Measurements from ENCODE around the gene SYT1. TPM values are rescaled to one million over a fixed set of nuclear protein-coding genes. Genes with fewer than 3 reads are reported as not detected.

Gene SYT1
- total RNA-seq, 2 donors from 2014 or later: 6.1 to 11.5 TPM

DNA sequence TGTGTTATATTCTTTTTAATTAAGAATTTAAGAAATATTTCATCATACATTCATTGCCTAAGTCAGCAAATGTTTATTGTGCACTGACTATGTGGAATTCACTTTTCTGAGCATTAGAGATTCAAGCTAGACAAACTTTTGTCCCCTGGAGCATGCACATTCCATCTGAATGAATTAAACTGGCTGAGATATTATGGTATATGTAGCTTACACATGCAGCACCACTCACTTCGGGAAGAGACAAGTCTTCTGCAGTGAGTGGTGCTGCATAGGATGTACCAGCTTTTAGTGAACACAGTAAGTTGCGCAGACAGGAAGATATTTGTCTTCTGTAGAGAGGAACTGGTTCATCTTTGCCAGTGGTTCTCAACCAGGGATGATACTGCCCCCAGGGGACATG is 318.4 kb downstream of the SYT1 start:
- H3K27ac ChIP-seq: no peak overlapping the region
- H3K4me3 ChIP-seq: no peak overlapping the region
- TF ChIP-seq, protein P1, sequence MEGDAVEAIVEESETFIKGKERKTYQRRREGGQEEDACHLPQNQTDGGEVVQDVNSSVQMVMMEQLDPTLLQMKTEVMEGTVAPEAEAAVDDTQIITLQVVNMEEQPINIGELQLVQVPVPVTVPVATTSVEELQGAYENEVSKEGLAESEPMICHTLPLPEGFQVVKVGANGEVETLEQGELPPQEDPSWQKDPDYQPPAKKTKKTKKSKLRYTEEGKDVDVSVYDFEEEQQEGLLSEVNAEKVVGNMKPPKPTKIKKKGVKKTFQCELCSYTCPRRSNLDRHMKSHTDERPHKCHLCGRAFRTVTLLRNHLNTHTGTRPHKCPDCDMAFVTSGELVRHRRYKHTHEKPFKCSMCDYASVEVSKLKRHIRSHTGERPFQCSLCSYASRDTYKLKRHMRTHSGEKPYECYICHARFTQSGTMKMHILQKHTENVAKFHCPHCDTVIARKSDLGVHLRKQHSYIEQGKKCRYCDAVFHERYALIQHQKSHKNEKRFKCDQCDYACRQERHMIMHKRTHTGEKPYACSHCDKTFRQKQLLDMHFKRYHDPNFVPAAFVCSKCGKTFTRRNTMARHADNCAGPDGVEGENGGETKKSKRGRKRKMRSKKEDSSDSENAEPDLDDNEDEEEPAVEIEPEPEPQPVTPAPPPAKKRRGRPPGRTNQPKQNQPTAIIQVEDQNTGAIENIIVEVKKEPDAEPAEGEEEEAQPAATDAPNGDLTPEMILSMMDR (IDR thresholded peaks at IDR 0.05): no peak
- TF ChIP-seq POLR2AphosphoS5 (IDR thresholded peaks at IDR 0.05) (no peak), POLR2A (IDR thresholded peaks at IDR 0.05) (no peak)
- H3K4me1 ChIP-seq (replicated peaks): no peaks in the 10 kb centered on the region
- no peak for DNase-seq (ENCODE audit: low spot score)
- 93% methylated on average over 2 of the region's 2 CpGs for WGBS
- H3K36me3 ChIP-seq: no peaks in the 10 kb centered on the region
- H3K27me3 ChIP-seq (replicated peaks; ENCODE audit: insufficient read depth): no peaks in the 10 kb centered on the region
- no peaks in the 10 kb centered on the region for H3K9me3 ChIP-seq
- intact Hi-C loops (cut with DNase I): no loop called here

DNA sequence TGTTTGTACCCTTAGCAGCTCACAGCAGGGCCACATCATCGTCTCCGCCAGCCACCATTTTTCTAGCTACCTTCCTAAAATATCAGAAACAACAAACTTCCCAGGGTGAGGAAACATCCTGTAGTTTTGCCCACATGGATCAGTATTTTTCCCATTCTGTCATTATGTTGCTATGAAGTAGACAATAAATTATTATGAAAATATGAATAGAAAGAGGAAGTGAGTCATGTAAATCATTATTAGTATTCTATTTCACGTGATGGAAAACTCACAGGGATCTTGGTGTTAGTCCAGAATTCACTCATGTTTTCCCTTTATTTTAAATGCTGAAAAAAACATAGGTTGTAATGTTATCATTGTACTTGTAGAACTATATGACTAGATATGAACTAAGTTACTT is 319.4 kb downstream of the SYT1 start:
- DNase-seq (ENCODE audit: low spot score): no peak
- intact Hi-C loops (cut with DNase I): no loop called here
- Histone ChIP-seq H3K27ac (no peak overlapping the region), H3K36me3 (no peaks in the 10 kb centered on the region), H3K4me1 (replicated peaks) (no peaks in the 10 kb centered on the region), H3K9me3 (no peaks in the 10 kb centered on the region), H3K27me3 (replicated peaks; ENCODE audit: insufficient read depth) (no peaks in the 10 kb centered on the region), H3K4me3 (no peak overlapping the region)
- no peak for TF ChIP-seq POLR2A (IDR thresholded peaks at IDR 0.05)
- TF ChIP-seq, protein P1 (IDR thresholded peaks at IDR 0.05): no peak
- WGBS: 75% methylated on average over 3 of the region's 3 CpGs

DNA sequence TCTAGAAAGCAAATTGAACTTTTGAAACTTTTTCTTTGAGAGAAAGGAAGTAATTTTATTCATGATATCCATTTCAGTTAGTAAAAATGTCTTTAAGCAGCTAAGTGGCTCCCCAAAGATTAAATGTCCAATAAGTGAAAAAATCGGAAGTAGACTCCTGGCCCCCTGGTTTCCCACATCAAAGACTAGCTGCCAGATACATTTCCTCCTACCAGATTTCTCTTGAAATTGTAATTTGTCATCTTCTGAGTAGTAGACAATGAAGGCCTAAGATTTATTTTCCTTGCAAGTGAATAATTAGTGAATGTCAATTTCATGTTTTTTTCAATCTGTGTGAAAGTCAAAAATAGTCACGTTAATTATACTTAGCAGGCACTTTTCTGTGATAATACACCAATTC is 321.9 kb downstream of the SYT1 start:
- Histone ChIP-seq H3K27ac (no peak overlapping the region), H3K36me3 (no peaks in the 10 kb centered on the region), H3K4me1 (replicated peaks) (no peaks in the 10 kb centered on the region), H3K9me3 (no peaks in the 10 kb centered on the region), H3K4me3 (no peak overlapping the region), H3K27me3 (replicated peaks; ENCODE audit: insufficient read depth) (no peaks in the 10 kb centered on the region)
- intact Hi-C loops (cut with DNase I): no loop called here
- TF ChIP-seq POLR2A (IDR thresholded peaks at IDR 0.05): no peak
- TF ChIP-seq POLR2AphosphoS5 (IDR thresholded peaks at IDR 0.05): no peak
- TF ChIP-seq, protein P1 (IDR thresholded peaks at IDR 0.05): no peak
- DNase-seq (ENCODE audit: low spot score): no peak
- whole genome bisulfite sequencing: 71% methylated on average over 2 of the region's 2 CpGs

DNA sequence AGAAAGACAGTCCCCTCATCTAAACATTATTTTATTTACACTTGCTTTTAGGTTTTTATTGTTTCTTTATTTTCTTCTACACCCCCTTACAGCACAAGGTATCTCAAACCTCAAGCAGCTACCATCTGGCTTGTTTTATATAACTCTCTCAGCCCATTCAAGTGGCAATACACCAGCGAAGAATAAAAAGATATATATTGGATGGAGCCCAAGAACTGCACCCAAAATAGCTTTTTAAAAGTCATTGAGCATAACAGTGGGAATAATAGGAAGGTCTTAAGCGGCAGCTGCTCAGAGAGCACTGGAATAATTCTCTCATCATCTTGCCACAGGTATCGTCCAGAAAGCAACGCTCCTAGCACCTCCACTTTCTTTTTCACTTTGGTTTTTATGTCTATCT is 322.5 kb downstream of the SYT1 start:
- Histone ChIP-seq H3K36me3 (no peaks in the 10 kb centered on the region), H3K4me1 (replicated peaks) (no peaks in the 10 kb centered on the region), H3K27ac (no peak overlapping the region), H3K27me3 (replicated peaks; ENCODE audit: insufficient read depth) (no peaks in the 10 kb centered on the region), H3K9me3 (no peaks in the 10 kb centered on the region), H3K4me3 (no peak overlapping the region)
- WGBS: 43% methylated on average over 4 of the region's 4 CpGs
- no peak for TF ChIP-seq POLR2AphosphoS5 (IDR thresholded peaks at IDR 0.05)
- TF ChIP-seq, protein P1 (IDR thresholded peaks at IDR 0.05): no peak
- TF ChIP-seq POLR2A (IDR thresholded peaks at IDR 0.05): no peak
- no peak for DNase-seq (ENCODE audit: low spot score)
- intact Hi-C loops (cut with DNase I): no loop called here

DNA sequence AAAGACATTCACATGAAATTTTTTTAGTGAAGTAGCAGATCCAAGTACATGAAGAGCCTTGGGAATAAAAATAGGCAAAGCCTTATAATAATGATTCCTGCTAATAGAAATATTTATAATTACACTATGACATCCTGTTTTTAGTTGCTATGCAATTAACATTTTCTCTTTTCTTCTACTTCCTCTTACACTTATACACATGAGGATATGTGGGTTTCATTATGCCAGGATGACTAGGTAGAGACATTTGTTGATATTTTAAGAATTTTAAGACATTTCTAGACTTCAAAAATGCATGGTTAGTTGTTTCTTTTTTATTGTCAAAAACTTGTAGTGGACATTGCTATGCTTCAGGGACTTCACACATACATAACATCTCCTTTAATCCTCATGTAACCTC is 326.8 kb downstream of the SYT1 start:
- intact Hi-C loops (cut with DNase I): no loop called here
- H3K4me3 ChIP-seq: no peak overlapping the region
- H3K27ac ChIP-seq: no peak overlapping the region
- no peaks in the 10 kb centered on the region for H3K36me3 ChIP-seq
- no peaks in the 10 kb centered on the region for H3K27me3 ChIP-seq (replicated peaks; ENCODE audit: insufficient read depth)
- H3K9me3 ChIP-seq: no peaks in the 10 kb centered on the region
- no peak for DNase-seq (ENCODE audit: low spot score)
- no peaks in the 10 kb centered on the region for H3K4me1 ChIP-seq (replicated peaks)
- TF ChIP-seq POLR2AphosphoS5 (IDR thresholded peaks at IDR 0.05) (no peak), POLR2A (IDR thresholded peaks at IDR 0.05) (no peak)
- TF ChIP-seq, protein P1 (IDR thresholded peaks at IDR 0.05): no peak

All from prostate gland (tissue), 2 donors.